HL-60 (cell line): ENCODE results near the gene SLC7A14.

Experiments used
- GABPA ChIP-seq: IDR thresholded peaks from 2 replicates; pipeline ENCODE4 v1.6.1; 2012; ENCODE audit warnings: low read depth
- POLR2AphosphoS5 ChIP-seq: IDR thresholded peaks from 2 replicates; pipeline ENCODE4 v1.6.1; 2012; ENCODE audit warnings: low read depth
- TF ChIP-seq, protein P1 (sequence below): IDR thresholded peaks from one replicate; pipeline ENCODE4 v1.5.1; 2011; ENCODE audit warnings: low read length, control low read depth, inconsistent platforms; ENCODE audit not compliant: insufficient read depth
- TF ChIP-seq, protein P2 (sequence below): IDR thresholded peaks from 2 replicates; pipeline ENCODE4 v1.6.1; 2012; ENCODE audit warnings: low read depth; ENCODE audit not compliant: insufficient replicate concordance

DNA sequence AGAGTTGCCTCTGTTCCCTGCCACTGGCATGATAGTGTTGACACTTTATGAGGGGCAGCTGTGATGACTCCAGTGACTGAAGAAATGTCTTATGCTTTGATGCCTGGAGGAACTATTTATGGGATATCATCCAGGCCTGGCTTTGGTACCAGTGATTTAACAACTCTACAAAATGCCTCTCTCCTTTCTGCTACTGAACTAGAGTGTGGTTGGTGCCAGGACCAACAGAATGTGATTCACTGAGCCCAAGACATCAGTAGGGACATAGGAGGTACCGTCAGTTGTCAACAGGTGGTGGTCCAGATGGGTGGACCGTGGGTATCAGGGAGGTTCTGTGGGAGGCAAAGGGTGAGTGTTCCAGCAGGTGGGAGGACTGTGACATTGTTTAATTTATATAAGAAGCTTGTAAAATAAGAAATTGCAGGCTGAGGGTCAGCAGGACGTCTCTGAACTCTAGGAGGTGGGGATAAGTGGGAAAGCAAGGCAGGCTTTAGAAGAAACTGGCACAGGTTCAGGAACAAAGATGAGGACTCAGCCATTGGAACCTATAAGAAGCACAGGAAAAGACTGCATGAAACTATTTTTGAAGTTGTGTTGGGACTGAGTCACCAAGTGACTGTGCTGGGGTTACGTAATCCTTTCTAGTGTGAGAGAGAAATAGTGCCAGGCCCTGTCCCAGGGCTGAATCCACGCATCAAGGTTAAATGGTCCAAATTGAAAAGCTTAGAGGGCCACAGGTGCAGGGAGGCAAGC lies 28.5 kb upstream of the SLC7A14 start:
- TF ChIP-seq, protein P1, sequence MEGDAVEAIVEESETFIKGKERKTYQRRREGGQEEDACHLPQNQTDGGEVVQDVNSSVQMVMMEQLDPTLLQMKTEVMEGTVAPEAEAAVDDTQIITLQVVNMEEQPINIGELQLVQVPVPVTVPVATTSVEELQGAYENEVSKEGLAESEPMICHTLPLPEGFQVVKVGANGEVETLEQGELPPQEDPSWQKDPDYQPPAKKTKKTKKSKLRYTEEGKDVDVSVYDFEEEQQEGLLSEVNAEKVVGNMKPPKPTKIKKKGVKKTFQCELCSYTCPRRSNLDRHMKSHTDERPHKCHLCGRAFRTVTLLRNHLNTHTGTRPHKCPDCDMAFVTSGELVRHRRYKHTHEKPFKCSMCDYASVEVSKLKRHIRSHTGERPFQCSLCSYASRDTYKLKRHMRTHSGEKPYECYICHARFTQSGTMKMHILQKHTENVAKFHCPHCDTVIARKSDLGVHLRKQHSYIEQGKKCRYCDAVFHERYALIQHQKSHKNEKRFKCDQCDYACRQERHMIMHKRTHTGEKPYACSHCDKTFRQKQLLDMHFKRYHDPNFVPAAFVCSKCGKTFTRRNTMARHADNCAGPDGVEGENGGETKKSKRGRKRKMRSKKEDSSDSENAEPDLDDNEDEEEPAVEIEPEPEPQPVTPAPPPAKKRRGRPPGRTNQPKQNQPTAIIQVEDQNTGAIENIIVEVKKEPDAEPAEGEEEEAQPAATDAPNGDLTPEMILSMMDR, result no peak
- TF ChIP-seq POLR2AphosphoS5, result no peak
- TF ChIP-seq, protein P2, sequence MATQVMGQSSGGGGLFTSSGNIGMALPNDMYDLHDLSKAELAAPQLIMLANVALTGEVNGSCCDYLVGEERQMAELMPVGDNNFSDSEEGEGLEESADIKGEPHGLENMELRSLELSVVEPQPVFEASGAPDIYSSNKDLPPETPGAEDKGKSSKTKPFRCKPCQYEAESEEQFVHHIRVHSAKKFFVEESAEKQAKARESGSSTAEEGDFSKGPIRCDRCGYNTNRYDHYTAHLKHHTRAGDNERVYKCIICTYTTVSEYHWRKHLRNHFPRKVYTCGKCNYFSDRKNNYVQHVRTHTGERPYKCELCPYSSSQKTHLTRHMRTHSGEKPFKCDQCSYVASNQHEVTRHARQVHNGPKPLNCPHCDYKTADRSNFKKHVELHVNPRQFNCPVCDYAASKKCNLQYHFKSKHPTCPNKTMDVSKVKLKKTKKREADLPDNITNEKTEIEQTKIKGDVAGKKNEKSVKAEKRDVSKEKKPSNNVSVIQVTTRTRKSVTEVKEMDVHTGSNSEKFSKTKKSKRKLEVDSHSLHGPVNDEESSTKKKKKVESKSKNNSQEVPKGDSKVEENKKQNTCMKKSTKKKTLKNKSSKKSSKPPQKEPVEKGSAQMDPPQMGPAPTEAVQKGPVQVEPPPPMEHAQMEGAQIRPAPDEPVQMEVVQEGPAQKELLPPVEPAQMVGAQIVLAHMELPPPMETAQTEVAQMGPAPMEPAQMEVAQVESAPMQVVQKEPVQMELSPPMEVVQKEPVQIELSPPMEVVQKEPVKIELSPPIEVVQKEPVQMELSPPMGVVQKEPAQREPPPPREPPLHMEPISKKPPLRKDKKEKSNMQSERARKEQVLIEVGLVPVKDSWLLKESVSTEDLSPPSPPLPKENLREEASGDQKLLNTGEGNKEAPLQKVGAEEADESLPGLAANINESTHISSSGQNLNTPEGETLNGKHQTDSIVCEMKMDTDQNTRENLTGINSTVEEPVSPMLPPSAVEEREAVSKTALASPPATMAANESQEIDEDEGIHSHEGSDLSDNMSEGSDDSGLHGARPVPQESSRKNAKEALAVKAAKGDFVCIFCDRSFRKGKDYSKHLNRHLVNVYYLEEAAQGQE, result no peak
- TF ChIP-seq GABPA, result no peak
